Medulla oblongata (tissue), 1 donor: ENCODE results near the gene UFSP1.
"Not testable (repeated sequence)": the region's sequence is repeated elsewhere in the genome, so short reads cannot be mapped to it uniquely, and the experiment has no call there.

Experiments
- DNase-seq: peaks from one replicate; pipeline ENCODE4 v3.0.0-alpha.2; 2015; ENCODE audit errors: extremely low spot score

UFSP1 gene

DNA sequence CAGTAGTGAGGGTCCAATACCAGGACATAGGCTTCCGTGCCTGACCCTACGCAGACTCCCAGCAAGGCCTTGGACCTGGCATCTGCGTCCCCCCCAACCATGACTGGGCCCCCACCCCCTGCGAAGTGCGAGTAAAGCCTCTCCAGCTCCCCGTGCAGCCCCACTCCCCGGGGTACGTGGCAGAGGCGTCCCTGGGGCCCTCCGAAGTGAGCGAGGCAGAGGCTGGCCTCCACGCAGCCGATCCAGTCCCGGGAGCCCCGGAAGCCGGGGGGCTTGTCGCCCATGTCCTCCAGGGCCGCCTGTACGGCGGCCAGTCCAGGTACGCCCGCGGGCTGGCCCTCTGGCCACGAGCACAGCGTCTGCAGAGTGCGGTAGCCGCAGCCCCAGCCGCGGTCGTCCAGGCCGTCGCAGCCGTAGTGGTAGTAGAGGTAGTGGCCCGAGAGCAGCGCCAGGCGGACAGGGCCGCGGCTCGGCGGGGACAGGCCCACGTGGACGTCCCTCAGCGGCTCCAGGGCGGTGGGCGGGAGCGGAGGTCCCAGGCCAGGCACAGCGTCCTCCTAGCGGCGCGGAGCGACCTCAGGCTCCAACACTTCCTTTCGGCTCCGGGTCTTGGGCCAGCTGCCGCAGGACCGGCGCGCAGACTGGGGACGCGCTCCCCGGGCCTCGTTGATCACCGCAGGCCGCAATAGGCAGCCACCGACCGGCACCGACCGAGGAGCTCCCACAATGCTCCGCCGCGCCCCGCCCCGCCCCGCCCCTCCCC is at the start of gene UFSP1:
Gene UFSP1 (minus strand): TSS at position 728 of the 763 bp plus-strand sequence. CDS start 444 bp downstream, at position 284.
- DNase-seq = no peak

DNA sequence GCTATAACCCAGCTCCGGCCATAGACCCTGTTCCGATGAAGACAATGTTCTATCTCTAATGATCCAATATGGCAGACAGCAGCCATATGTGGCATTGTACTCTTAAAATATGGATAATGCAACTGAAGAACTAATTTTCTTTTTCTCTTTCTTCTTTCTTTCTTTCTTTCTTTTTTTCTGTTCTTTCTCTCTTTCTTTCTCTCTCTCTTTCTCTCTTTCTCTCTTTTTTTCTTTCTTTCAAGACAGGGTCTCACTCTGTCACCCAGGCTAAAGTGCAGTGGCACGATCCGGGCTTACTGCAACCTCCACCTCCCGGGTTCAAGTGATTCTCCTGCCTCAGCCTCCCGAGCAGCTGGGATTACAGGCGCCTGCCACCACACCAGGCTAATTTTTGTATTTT is 46.7 kb upstream of the UFSP1 start:
- not testable (repeated sequence) for DNase-seq

DNA sequence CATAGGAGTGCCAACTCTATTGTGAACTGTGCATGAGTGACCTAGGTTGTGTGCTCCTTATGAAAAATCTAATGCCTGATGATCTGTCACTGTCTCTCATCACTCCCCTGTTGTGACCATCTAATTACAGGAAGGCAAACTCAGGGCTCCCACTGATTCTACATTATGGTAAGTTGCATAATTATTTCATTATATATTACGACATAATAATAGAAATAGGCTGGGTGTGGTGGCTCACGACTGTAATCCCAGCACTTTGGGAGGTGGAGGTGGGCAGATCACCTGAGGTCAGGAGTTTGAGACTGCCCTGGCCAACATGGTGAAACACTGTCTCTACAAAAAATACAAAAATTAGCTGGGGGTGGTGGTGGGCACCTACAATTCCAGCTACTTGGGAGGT is 45.9 kb upstream of the UFSP1 start:
- DNase-seq = not testable (repeated sequence)

DNA sequence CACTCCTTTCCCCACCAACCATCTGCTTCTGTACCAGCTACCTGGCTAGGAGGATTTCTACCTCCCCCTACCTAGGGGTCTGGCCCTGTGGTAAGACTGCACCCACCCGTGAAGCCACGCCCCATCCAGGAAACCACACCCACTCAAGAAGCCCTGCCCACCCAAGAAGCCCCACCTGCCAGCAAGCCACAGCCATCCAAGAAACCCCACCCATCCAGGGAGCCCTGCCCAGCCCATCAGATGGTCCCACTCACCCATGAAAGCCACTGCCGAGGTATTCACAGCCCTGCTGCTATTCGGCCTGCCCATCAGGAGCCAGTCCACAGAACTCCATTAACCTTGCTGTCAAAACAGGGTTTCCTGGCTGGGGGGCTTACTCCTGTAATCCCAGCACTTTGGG is 44.2 kb upstream of the UFSP1 start:
- DNase-seq = no peak

DNA sequence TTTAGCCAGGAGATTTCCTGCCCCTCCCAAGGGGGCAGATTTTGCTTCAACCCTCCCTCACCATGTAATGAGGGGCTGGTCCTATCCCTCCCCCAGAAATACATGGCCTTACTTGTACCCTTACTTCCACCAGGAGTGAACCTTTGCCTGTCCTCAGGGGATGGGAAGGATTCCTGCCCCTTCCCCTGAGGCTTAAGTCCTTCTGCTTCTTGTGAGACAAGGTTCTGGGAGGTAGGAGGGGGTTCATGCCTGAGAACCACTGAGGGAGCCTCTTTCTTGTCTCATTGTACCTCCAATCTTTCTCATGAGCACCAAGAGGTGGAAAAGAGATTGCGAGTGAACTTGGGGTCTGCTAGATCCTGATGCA is 40.3 kb upstream of the UFSP1 start:
- no peak for DNase-seq

DNA sequence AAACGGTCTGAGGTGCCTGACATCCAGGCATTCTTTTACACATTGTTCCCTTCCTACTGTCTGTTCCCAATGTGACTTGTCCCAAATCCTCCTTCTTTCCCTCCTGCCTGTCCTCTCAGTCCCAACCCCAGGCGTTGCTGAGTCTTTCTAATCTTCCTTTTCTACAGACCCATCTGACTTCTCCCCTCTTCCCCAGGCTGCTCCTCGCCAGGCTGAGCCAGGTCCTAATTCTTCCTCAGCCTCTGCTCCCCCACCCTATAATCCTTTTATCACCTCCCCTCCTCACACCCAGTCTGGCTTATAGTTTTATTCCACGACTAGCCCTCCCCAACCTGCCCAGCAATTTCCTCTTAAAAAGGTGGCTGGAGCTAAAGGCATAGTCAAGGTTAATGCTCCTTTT is 34.1 kb upstream of the UFSP1 start:
- not testable (repeated sequence) for DNase-seq

DNA sequence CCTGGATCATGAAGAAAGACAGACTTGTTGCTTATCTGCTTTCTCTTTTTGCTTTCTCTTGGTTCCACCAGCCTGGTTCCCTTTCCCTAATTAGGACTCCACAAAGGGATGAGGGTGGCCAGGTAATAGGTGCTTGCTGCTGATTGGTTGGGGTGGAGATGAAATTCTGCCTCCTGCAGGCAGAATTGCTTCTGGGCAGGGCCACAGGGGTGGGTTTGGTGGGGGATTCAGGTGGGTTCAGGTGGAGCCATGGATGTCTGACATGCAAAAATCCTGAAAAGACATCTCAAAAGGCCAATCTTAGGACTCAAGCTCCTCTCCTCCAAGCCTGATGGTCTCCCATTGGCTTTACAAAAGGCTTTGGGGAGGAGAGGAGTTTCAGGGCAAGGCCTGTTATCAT is 31.5 kb upstream of the UFSP1 start:
- no peak for DNase-seq

DNA sequence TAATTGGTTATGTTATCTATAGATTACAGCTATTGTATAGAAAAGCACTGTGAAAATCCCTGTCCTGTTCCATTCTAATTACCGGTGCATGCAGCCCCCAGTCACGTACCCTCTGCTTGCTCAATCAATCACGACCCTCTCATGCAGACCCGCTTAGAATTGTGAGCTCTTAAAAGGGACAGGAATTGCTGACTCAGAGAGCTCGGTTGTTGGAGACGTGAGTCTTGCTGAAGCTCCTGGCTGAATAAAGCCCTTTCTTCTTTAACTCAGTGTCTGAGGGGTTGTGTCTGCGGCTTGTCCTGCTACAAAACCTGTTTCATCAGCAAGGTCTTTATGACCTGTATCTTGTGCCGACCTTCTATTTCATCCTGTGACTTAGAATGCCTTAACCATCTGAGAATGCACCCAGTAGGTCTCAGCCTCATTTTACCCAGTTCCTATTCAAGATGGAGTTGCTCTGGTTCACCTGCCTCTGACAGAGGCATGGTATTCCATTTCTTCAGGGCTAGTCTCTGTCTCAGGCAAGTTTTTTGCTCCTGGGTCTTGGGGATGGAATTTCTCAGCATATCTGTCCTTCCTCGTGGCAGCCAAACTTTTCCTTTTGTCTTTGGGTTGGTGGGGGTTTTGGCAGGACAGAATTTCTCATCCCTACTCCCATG is 30.4 kb upstream of the UFSP1 start:
- not testable (repeated sequence) for DNase-seq

DNA sequence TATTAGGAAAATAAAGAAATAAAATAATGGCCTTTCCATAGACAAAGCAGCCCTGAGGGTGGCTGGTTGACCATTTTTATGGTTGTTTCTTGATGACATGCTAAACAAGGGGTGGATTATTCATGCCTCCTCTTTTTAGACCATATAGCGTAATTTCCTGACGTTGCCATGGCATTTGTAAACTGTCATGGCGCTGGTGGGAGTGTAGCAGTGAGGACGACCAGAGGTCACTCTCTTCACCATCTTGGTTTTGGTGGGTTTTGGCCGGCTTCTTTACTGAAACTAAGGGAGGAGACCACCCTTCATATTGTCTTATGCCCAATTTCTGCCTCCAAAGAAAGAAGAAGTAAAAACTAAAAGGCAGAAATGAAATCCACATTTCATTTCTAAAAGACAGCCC is 29.8 kb upstream of the UFSP1 start:
- not testable (repeated sequence) for DNase-seq

DNA sequence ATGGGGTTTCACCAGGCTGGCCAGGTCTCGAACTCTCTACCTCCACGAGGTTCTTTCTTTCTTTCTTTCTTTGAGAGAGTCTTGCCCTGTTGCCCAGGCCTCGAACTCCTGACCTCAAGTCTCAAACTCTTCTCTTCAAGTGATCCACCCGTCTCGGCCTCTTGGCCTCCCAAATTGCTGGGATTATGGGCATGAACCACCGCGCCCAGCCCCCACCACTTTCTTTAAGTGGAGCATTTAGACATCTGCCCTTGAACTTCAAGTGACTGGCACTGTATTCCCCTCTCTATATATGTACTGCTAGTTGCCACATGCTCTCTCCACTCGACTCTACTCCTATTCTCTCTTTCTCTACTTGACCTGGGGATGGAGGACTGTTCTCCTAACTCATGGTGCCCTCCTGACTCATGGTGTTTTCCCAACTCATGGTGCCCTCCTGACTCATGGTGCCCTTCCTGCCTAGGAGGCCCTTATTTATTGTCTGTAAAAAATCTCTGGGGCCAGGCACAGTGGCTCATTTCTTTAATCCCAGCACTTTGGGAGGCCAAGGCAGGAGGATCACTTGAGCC is 25.4 kb upstream of the UFSP1 start:
- no peak for DNase-seq

DNA sequence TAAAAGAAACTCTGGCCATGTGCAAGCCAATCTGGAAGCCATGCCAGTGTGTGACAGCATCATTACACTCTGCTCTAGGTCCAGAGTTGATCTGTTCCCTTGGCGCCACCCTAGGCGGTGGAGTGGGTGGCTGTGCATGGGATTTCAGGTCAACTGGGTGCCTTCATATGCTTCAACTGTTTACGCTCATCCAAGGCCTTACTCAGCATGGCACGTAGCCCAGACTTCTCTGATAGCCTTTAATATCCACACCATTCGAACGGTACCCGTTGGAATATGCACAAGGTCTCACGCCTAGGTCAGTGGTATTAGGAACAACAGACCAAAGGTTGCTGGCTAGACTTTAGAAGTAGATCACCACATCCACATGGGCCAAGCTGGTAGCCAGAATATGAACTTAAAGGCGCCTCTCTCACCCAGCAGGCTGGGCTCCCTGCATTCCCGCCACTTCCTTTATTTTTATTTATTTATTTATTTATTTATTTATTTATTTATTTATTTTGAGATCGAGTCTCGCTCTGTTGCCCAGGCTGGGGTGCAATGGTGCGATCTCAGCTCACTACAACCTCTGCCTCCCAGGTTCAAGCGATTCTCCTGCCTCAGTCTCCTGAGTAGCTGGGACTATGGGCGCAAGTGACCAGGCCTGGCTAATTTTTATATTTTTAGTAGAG is 24.8 kb upstream of the UFSP1 start:
- DNase-seq = no peak

DNA sequence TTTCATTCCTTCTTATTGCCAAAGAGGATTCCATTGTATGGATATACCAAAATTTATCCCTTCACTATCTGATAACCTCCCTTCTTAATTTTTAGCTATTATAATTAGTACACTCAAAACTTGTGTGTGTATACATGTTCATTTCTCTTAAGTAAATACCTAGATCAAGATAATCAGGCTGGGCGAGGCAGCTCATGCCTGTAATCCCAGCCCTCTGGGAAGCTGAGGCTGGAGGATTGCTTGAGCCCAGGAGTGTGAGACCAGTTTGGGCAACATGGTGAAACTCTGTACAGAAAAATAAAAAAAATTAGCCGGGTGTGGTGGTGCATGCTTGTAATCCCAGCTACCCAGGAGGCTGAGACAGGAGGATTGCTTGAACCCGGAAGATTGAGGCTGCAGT is 22.0 kb upstream of the UFSP1 start:
- no peak for DNase-seq

DNA sequence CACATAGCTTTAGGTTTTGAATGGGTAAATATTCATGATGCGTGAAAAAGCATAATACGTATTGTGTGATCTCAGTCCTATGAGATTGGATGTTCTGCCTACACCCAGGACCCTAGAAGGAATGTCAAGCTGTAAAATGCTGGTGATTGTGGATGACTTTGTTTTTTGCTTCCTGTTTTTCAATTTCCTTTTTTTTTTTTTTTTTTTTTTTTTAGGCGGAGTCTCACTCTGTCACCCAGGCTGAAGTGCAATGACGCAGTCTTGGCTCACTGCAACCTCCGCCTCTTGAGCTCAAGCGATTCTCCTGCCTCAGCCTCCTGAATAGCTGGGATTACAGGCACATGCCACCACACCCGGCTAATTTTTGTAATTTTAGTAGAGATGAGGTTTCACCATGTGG is 20.9 kb upstream of the UFSP1 start:
- DNase-seq = not testable (repeated sequence)

DNA sequence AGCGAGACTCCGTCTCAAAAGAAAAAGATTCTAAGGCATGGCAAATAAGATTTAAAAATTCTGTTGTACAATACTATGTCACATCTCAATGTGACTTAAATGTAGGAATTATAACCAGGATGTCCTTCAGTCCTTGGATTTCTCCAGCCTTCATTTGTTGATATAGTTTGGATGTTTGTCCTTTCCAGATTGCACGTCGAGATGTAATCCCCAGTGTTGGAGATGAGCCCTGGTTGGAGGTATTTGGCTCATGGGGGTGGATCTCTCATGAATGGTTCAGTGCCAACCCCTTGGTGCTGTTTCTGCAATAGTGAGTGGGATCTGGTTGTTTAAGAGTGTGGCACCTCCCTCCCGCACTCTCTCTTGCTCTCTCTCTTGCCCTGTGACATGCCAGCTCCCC is 19.0 kb upstream of the UFSP1 start:
- no peak for DNase-seq

DNA sequence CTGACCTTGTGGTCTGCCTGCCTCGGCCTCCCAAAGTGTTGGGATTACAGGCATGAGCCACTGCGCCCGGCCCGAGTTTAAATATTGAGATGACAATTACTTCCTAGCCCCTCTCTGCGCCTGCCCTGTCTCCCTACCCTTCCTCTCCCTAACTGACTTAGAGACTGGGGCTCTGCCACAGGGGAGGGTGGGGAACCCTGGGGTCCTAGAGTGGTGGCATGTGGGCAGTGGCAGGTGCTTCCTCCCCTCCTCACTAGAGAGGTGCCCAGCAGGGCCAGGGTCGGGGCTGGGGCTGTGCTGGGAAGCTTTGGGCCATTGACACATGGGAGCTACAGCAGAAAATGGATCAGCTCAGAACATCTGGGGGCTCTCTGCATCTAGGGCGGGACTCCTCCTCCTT is 13.1 kb upstream of the UFSP1 start:
- DNase-seq = no peak

DNA sequence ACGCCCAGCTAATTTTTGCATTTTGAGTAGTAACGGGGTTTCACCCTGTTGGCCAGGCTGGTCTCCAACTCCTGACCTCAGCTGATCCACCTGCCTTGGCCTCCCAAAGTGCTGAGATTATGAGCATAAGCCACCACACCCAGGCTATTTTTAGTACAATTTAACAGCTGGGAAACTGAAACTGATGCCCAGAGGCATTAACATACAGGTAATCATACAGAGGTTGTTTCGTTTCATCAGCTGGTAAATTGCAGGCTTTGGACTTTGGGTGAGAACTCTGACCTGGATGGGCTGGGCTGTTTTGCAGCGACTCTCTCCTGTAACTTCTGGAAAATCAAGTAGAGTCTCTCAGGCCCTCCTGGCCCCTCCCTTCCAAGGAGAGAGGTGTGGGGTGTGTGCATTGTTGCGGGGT is 12.4 kb upstream of the UFSP1 start:
- DNase-seq = no peak

DNA sequence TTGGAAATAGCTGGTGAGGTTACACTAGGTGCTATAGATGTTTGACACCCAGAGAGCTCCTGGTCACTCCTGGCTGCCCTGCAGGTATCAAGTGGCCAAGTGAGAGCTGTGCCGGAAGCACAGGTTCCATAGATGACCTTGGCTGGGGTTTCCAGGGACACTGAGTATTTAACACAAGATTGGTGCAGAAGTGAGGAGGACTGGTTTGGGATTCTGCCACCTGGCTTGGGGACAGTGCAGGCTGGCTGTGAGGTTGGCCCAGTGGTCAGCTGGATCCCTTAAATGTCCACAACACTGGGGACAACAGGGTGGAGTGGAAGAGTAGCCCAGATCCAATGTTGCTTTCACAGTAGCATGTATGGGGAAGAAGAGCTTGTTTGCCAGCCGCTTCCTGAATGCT is 11.5 kb upstream of the UFSP1 start:
- no peak for DNase-seq

DNA sequence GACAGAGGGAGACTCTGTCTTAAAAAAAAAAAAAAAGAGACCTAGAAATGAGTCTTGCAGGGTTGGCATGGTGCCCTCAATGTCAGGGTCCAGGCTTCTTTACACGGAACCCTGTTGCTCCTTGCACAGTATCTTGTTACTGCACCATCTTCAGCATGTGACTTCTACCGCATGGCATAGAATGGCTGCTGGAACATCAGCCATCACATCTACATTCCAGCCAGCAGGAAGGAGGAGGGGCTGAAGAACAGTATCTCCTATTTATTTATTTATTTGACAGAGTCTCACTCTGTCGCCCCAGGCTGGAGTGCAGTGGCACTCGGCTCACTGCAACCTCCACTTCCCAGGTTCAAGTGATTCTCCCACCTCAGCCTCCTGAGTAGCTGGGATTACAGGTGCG is 9.9 kb upstream of the UFSP1 start:
- no peak for DNase-seq

DNA sequence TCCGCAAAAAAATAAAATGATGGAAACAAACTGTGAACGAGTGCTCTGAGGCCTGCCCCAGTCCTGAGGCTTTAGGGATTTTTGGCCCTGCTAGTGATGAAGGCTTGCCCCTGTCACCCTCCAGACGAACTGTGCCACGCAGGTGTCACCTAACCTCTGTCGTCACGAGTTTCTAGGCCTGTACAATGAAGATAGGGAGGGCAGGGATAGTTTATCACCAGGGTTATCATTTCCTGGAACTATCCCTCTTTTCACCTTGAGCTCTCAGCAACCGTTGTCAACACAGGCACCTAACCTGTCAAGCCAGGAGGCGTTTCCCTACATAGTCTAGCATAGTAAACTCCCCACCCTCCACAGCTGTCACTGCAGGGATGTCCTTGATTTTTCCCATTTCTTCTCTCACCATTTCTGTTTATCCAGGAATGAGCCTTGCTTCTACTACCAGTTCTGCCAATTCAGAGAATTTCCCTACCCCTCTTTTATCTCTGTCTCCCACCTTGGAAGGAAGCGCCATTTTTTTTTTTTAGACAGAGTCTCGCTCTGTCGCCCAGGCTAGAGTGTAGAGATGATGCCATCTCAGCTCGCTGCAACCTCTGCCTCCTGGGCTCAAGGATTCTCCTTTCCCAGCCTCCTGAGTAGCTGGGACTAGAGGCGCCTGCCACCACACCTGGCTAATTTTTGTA is 8.4 kb upstream of the UFSP1 start:
- DNase-seq = no peak

DNA sequence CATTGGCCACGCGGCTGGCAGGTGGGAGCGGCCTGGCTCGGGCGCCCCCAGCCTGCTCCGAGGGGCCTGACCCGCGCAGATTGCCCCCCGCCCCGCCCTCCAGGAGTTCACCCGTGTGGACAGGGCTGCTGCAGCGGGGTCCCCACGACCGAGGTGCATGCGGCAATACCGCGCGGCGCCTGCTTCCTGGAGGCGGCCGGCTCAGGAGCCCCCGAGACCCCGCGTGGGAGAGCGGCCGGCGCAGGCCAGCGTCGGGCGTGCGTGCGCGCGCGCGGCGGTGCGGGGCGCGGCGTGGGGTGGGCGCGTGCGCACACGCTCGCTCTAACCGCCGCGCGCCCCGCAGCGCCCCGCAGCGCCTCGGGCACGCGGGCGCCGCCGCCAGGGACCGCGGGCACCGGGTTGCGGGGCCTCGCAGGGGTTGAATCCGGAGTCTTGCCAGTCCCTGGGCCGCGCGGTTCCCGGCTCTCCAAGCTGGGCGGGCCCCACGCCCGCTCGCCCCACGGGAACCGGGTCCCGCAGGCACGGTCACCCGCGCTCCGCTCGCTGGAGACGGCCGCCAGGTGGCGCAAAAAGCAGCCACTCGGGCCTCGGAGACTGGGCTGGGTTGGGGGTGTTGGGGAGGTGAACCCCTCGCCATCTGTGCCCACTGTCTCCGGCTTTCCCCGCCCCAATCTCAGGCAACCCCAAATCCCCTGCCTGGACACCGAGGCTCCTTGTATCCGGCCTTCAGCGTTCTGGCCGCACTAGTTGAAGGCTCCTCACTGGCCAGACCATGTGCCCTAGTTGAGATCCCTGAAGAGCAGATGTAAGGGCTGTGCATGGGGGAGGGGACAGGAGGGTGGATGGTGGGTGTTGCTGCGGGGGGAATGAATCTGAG is 7.5 kb upstream of the UFSP1 start:
- peak; percentile 60 for DNase-seq
